GM12892 (cell line): ENCODE measurements around the gene C2CD4C.

Experiments
- POLR2A ChIP-seq: IDR thresholded peaks from 2 replicates; pipeline ENCODE4 v1.6.1; 2011; ENCODE audit warnings: low read depth, low read length, control low read depth
- TAF1 ChIP-seq: IDR thresholded peaks from 2 replicates; pipeline ENCODE4 v1.6.1; 2011; ENCODE audit warnings: low read depth, mild to moderate bottlenecking, control low read depth, low read length, borderline replicate concordance

GRCh38 chr19:416416-416815 is 7.5 kb upstream of the C2CD4C start:
- TF ChIP-seq POLR2A (no peak), TAF1 (no peak)
